ENCODE measurements around the gene NEDD4L.
"Not testable (repeated sequence)": the region's sequence is repeated elsewhere in the genome, so short reads cannot be mapped to it uniquely, and the experiment has no call there.

NEDD4L gene

DNA sequence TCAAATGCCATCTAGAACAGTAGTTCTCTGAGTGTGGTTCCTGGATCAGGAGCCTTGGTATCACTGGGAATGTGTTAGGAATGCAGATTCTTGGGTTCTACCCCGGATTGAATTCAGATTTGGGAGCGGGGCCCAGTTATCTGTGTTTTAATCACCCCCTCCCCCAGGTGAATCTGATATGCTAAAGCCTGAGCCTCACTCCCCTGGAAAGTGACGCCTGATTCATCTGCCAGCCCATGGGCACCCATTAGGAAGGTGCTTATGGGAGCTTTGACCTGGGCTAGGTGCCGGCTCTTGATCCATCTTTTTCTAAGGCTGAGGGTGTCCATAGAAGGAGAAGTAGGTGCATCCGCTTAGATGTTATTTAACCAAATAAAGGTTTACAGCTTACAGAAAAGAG lies 199.4 kb downstream of the NEDD4L start:
- DNase-seq = no peak

DNA sequence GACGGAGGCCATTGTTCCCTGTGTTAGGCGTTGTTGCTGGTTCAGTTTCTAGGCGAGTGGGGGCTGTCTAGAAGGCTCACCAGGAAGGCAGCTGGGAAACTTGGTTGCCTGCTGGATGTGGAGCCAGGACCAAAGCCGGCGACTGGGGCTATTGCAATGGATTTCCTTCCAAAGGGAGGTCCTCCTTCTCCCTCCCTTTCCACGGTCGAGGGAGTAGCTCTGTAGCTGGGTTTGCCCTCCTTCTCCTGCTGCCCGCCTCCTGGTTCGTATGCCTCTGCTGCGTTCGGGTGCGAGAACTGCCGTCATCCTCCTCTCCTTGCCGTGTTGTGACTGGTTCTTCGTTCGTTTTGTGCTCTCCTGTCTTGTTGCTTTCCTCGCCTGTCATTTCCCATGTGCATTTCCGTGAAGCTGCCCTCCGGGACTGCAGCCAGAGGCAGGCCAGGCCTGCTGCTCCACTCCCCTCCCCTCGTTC lies 203.4 kb downstream of the NEDD4L start:
- DNase-seq = no peak

DNA sequence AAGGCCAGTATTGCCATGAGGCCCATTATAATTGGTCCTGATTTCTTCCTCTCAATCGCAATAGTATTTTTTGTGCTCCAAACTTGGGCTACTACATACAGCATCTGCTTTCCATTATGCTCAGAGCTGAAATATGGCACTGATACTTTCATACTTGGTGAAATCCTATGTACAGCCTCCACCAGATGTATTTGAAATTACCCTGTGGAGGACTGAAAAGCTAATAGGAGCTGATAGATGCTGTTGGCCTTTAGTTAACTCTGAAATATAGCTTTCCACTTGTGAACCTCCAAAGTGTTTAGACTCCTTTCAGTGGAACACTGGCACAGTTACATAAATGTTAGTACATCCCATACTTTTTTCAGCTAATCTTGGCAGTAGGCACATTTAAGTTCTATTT lies 205.7 kb downstream of the NEDD4L start:
- DNase-seq = no peak

DNA sequence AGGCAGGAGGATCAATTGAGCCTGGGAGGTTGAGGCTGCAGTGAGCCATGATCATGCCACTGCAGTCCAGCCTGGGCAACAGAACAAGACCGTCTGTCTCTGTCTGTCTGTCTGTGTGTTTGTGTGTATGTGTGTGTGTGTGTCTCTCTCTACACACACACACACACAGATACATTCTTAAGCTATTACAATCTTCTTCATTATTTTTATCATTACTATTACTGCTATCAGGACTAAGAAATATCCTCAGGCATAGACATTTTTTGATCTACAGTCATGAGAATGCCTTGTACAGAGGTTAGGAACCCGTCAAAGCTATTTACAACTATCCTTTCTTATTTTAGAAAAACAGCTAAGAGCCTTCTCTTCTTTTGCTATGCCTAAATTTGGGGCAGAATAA lies 207.4 kb downstream of the NEDD4L start:
- no peak for DNase-seq

DNA sequence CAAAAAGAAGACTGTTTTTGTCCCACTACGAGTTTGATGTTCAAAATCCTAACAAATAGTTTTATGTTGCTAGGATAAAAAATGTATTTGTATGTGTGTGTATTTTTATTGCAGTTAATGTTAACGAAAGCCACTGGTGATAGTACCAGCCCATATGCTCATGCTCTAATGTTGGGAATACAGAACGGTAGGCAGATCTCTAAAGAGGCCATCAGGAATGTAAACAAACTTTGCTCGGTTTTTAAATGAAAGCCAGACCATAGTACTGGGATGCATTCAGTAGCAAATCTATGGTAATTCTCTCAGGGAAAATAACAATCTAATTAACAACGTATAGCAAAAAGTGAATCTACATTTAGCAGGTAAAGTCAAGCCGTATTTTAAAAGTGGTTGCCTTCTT lies 208.1 kb downstream of the NEDD4L start:
- DNase-seq = no peak

DNA sequence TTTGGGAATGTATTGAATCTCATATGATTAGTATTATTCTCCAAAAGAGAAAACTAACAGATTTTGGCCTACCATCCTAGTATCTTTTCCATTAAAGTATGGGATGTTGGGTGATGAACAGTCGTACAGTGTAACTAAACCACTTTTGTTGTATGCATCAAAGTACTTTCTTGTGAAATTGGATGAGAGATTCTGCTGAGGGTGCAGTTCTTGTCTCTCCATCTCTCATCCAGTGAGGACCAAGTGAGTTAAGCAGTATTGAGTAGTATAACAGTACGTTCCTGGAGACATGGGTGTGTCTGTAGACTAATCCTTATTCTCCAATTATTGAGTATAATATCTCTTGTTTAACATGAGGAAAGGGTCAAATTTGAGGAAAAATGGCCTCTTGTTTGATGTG lies 209.3 kb downstream of the NEDD4L start:
- no peak for DNase-seq

DNA sequence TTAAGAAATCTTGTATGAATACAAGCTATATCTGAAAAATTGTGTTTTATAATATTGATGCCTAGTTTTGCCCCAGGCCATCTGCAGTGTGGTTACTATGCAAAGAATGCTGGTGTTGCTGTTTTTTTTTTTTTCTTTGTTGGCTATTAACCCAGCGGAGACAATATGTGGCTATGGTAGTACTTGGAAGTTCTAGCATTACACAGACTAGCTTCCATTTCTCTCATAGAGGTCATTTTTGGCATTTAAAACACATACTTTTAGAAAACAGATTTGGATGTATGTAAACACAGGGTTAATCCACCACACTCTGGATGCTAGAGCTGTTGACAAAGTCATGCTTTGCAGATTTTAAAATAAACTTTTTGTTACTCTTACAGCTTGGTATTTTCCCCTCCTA lies 209.8 kb downstream of the NEDD4L start:
- no peak for DNase-seq

DNA sequence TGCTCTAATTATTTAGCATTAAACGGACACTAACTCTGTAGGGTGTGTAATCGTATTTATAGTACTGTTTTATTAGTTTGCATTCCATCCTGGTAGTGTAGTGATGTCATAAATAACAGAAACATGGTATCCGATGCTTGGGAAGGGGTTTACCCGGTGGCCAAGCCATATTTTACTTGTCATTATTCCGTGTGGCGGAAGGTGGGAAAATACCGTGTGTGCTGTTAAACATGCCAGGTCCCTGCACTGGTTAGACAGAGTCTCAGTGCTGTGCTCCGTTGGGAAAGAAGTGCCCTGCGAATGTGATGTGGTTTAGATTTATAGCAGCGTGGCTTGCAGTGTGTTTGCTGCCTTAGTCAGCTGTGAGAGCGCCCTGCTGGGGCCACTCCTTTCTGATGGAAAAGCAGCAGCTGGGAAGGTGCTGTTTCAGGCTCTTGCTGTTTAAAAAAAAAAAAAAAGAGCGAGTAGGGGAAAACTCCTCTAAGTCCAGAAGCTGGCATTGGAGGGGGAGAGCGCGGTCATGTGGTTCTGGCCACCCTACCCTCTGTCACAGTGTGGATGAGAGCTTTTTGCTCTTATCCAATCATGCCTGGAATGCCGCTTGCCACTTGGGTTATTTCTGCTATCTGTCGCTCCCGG lies 211.0 kb downstream of the NEDD4L start:
- no peak for DNase-seq

DNA sequence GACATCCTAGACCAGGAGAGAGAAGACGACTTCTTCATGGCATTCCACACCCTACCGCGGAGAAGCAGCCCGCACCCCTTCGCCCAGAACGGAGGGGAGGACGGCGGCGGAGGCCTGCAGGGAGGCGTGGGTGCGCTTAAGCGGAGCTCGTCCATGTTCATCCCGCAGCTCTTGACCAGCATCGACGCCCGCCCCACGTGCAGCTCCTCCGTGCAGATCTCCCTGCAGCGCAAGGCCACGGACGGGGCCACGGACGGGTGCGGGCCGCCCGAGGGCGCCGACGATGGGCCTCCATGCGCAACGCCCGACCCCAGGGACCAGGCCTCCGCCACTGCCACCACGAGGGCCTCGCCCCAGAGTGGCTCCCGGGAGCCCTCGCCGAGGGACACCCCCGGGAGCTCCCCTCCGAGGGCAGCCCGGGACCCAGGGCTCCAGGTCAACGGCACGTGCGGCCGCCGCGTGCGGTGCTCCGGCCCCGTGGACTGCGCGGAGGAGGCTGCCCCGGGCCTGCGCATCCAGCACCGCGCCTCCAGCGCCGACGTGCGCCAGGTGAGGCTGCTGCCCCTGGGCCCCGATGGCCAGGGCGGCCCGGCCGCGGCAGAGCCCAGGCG lies 211.8 kb downstream of the NEDD4L start:
- no peak for DNase-seq

DNA sequence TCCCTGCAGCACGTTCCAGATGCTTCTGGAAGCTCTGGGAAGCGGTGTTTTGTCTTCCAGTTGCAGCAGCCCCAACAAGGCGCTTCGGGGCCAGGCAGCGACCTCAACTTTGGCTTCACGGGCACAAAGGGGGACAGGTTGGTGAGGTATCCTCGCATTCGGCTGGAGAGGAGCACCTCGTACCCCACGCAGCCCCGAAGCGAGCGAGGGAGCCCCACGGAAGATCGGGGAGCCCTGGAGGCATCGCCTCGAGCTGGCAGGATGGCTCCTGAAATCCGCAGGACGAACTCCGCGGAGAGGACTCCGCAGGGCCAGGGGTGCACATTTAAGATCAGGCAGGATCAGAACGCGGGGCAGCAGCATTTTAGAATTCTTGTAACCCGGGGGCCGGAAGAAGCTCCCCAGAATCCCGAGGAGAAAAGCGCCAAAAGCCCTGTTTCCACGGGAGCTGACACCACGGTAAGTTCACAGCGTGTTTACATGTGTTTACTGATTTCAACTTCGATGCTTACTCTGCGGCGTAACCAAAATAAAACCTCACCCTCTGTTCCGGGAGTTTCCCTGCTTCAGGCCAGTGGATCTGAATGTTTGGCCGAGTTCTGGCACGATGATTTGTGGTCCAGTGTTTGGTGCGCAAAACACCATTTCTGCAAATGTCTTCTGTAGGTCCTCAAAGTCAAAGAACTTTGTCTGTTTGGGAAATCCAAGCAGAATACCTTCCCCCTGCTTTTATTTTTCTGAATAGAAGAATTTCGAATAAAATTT lies 212.5 kb downstream of the NEDD4L start:
- DNase-seq = no peak

DNA sequence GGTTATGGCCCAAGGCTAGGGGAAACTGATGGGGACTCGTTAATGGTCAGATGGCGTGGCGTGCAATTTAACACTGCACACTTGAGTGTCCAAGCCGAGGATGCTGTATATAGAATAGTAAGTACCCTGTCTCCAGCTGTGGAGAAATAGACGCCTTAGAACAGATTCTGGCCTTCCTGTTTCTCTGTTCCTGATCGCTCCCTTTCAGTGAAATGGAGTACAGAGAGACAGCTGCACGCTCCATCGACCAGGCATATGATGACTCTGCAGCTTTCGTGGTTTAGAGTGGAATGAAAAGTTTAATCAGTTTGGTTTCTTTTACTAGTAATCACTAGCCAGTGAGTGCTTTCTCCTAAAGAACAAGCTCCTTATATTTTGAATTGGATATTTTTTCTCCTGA lies 213.4 kb downstream of the NEDD4L start:
- no peak for DNase-seq

DNA sequence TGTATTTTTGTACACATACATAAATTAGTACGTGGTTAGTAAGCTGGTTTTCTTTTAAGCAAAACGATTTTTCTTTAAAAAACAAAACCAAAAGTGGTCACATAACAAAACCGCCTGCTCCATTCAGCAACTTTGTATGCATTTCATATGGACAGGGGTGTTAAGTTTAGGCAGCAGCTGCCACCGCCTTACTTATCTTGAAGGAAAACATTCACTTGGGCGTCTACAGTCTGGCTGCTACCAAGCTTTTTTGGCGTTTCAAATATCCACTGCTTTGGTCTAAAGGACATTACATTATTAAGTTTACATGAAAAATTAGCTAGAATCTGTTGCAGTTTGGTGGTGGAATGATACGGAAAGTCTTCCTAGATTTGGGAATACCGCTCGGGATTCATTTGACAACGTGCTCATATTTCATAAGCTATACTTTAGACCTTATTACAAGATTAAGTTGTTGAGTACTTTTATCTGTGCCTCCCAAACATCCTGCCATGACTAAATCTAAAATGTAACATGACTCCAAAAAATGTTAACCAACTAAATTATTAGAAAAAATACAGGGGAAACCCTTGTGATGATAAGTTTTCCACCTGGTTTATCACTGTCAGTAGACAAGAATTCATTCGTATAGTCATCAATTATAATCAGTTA lies 214.8 kb downstream of the NEDD4L start:
- DNase-seq = no peak

DNA sequence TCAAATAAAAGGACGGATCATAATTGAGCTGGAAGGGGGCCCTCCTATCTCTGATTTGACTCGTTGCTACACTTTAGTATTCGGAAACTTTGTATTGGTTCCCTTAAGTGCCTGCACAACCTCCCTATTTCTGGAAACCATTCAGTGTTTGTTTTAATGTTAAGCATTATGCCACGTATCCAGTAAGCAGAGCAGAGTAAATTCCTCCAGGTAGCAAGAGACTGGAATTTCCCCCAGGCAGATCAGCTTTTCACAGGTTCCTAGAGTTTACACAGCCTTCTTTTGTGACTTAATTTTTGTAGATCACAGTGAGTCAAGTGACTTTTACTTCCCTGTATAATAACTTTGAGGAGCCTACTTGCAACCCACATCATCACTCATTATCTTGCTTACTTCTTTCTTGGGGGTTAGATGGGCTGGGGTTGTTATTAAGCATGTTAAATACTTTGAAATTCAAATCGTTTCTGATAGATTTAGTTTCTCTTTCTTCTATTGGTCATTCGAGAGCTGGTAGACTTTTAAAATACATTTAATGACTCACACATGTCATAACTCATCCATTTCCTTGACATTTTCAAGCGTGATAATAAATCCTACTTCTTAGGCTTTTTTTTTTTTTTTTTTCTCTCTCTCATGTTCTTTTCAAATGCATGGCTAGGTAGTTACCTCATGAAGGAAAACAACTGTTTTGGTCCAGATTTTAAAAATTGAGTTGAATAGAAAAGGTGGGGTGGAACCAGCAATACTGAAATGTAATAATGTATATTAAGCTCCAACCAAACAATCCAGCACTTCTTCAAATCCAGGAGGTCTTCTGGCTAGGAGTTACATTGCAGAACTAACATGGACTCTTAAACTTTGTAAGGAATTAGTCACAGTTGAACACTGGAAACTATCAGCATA lies 219.3 kb downstream of the NEDD4L start:
- no peak for DNase-seq

DNA sequence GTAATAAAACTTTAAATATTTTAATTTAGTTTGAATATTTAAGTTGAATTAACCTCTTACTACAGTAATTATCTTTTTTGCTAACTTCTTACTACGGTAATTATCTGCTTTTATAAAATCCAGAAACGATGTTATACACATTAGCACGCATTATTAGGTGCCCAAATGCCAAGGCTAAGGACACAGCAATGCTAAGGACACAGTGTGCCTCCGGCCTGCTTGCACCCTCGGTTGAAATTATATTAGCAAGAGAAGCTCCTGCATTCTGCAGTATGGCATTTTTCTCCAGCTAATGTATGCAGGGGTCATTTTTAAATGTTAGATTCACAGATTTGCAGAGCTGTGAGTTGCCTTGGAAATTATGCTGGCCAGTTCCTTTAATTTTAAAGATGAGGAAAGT lies 220.0 kb downstream of the NEDD4L start:
- no peak for DNase-seq

DNA sequence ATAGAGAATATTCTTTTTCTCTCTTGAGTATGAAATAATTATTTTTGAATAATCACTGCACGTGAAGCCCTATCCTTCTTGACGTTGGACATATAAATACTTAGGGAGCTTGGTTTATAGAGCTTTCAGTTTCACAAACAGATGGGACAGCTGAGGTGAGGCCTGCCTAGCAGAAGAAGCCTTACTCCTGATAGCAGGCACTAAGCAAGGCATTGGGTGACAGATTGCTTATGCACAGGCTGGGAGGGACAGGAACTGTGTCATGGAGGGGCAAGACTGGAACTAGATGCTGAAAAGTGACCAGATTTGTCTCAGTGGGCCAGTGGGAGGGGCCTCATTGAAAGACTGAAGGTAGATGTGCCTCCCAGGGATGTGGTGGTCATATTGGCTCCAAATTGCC lies 220.8 kb downstream of the NEDD4L start:
- no peak for DNase-seq

DNA sequence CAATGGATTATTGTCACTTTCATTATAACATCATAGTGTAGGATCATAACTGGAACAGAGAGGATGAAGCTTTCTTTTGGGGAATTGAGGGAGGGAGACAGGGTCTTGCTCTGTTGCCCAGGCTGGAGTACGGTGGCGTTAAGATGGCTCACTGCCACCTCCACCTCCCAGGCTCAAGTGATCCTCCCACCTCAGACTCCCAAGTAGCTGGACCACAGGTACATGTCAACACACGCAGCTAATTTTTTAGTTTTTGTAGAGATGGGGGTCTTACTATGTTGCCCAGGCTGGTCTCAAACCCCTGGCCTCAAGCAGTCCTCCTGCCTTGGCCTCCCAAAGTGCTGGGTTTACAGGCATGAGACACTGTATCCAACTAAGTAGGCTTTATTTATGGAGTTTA lies 221.5 kb downstream of the NEDD4L start:
- not testable (repeated sequence) for DNase-seq

DNA sequence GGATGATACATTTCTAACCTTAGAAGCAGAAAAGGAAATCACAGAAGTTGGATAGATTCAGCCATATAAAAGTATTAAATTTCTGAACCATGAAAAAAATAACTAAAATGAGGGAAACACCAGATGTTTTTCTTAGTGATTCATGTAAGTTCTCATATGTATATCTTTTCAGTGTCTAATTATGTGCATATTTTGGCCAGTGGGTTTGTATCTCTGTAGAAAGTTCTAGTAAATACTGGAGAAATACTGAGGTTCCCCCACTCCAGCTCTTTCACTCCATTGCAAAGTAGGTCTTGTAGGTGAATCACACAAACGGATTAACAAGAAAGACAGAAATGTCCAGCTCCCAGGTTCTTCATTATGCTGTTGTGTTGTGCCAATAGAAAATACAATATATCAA lies 222.3 kb downstream of the NEDD4L start:
- DNase-seq = no peak

DNA sequence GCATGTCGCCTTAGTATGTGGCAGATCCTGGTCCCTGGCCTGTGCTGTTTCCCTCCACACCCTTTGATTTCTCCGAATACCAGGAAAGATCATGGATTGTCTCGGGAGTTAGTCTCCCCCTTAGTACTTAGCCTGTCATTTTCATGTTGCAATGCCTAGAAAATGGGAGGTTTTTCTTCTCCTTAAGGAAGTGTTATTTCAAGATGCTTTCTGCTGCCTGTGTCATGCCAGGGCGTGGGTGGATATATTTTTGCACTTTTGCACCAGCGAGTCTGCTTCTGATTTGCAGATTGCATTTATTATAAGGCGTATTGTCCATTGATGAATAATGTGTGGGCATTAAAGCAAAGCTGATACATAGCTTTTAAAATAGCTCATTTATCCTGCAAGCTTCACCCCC lies 223.5 kb downstream of the NEDD4L start:
- no peak for DNase-seq

DNA sequence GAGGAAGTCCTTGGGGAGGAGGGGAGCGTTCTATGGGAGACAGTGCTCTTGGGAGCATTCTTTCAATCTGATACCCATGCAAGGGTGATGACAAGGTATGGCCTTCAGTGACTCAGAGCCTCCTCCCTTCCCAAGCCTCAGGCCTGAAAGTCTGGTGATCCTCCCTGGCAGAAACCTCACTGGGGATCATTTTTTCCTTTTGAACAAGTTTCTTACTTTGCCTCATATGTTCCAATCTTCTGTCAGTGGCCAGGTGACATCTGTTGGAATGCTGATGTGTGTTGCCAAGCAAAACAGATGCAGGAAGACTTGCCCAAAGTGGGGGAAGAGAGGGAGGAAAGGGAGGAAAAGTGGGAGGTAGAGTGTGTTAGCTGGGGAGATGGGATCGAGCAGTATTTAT lies 224.8 kb downstream of the NEDD4L start:
- no peak for DNase-seq

DNA sequence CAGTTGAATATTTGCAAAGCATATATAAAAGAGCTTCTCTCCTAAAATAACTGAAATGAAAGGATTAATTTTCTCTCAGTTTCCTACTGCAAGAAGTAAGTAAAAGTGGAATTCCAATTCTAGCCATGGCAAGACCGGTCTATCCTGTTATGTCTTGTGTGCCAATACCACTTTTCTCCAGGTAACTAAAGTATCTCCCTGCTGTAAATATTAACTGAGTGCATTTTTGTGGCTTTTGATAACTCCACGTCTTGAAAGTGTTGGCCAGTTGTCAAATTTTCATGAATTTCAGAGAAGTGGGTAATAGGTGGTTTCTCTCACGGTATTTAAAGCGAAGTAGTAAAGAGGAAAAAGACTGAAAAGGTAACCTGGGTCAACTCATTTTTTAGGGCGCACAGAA lies 225.9 kb downstream of the NEDD4L start:
- DNase-seq = no peak

DNA sequence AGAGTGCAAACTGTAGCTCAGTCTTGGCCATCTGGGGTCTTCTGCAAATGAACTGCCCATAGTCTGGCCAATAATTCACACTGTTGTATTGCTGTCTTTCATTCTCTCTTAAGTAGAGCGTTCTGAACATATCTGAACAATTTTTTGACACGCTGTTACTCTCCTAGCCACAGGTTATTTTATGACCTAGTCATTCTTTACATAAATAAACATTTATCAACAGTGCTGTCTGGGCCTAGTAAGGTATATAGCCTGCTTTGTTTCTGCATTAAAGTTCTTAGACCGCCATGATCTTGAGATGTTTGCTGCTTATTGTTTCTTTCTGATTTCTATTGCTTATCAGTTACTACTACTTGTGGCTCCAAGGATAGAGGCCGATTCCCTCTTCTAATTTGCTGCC lies 226.4 kb downstream of the NEDD4L start:
- no peak for DNase-seq

DNA sequence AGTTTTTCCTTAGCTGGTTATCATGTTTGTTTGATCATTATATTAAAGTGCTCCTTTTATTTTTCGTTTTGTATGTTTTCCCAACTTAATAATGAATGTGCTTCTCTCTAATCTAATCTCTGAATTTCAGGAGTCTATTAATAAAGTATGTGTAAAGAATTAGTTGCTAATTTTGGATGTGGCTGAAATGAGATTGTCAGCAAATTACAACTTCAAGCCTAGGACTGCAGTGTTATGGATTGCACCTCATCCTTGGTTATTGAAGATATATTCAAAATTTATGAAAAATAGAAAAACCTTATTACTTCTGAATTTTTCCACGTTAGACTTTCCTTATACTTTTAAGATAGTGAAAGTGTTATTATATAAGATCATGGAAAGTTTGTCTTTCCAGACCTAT lies 227.7 kb downstream of the NEDD4L start:
- no peak for DNase-seq

DNA sequence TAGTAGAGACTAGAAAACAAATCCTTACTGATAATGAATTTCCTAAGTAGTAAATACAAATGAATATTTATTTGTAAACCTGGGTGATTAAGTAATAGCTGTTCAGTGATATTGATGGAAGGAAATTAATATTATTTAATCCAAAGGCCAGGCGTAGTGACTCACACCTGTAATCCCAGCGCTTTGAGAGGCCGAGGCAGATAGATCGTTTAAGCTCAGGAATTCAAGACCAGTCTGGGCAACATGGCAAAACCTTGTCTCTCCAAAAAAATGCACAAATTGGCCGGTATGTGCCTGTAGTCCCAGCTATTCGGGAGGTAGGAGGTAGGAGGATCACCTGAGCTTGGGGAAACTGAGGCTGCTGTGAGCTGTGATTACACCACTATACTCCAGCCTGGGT lies 228.2 kb downstream of the NEDD4L start:
- no peak for DNase-seq
